IPS-18a (cell line): ENCODE results near the gene TOR1A.

Source experiments
- H3K27ac ChIP-seq: one replicate; pipeline ENCODE4 v1.5.1; 2013; ENCODE audit warnings: low read length
- H3K27me3 ChIP-seq: one replicate; pipeline ENCODE4 v1.6.1; 2013; ENCODE audit warnings: mild to moderate bottlenecking, low read length; ENCODE audit not compliant: control insufficient read depth, insufficient read depth
- H3K36me3 ChIP-seq: one replicate; pipeline ENCODE4 v1.6.1; 2013; ENCODE audit warnings: low read depth, low read length; ENCODE audit not compliant: control insufficient read depth
- H3K4me1 ChIP-seq: one replicate; pipeline ENCODE4 v1.6.1; 2013; ENCODE audit warnings: low read depth, low read length; ENCODE audit not compliant: control insufficient read depth
- H3K4me3 ChIP-seq: one replicate; pipeline ENCODE4 v1.5.1; 2013; ENCODE audit warnings: low read length
- H3K9ac ChIP-seq: one replicate; pipeline ENCODE4 v1.6.1; 2013; ENCODE audit warnings: mild to moderate bottlenecking, low read length, moderate library complexity
- H3K9me3 ChIP-seq: one replicate; pipeline ENCODE4 v1.6.1; 2013; ENCODE audit warnings: low read depth, low read length; ENCODE audit not compliant: control insufficient read depth

Gene TOR1A, protein sequence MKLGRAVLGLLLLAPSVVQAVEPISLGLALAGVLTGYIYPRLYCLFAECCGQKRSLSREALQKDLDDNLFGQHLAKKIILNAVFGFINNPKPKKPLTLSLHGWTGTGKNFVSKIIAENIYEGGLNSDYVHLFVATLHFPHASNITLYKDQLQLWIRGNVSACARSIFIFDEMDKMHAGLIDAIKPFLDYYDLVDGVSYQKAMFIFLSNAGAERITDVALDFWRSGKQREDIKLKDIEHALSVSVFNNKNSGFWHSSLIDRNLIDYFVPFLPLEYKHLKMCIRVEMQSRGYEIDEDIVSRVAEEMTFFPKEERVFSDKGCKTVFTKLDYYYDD

DNA sequence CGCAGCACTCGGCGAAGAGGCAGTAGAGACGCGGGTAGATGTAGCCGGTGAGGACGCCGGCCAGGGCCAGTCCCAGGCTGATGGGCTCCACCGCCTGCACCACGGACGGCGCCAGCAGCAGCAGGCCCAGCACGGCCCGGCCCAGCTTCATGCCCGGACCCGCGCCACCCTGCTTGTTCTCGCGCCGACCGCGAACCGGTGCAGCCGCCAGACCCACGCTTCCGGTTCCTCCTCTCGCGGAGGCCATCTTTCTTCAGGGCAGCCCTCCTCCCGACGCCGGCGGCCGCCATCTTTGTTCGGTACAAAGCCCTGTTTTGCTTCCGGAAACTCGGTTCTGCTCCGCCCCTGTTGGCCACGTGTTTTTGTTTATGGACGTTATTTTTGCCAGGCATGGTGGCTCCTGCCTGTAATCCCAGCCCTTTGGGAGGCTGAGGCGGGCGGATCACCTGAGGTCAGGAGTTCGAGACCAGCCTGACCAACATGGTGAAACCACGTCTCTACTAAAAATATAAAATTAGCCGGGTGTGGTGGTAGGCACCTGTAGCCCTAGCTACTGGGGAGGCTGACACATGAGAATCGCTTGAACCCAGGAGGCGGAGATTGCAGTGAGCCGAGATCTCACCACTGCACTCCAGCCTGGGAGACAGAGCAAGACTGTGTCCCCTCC is at the start of gene TOR1A:
TSS of gene TOR1A (minus strand) at position 202 of the 667 bp plus-strand sequence. CDS start at position 151, 51 bp downstream.
- H3K27ac ChIP-seq: no peak within 1 kb of the TSS
- peak within 1 kb of the TSS; percentile 74 for H3K4me3 ChIP-seq
- H3K27me3 ChIP-seq: no peaks in the 10 kb centered on the region
- no peaks in the 10 kb centered on the region for H3K9me3 ChIP-seq
- no peaks in the 10 kb centered on the region for H3K4me1 ChIP-seq
- peak within 1 kb of the TSS; percentile 62 for H3K9ac ChIP-seq
- H3K36me3 ChIP-seq: peaks cover 39% of the 10 kb centered on the region

DNA sequence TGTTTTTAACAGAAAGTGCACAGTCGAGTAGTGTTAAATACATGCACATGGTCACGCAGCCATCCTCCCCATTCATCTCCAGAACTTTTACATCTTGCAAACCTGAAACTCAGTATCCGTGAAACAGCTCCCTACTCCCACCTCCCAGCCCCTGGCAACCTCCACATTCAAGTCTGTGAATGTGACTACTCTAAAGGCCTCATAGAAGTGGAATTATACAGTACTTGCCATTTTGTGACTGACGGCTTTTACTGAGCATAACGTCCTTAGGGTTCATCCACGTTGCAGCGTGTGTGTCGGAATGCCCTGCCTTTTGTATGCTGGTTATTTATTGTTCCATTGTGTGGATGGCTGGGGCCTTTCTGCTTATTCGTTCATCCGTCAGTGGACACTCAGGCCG is 47.1 kb upstream of the TOR1A start:
- Histone ChIP-seq H3K27ac (no peak overlapping the region), H3K9ac (no peak overlapping the region), H3K4me3 (no peak overlapping the region), H3K4me1 (no peaks in the 10 kb centered on the region), H3K9me3 (no peaks in the 10 kb centered on the region), H3K36me3 (peaks cover 5% of the 10 kb centered on the region), H3K27me3 (no peaks in the 10 kb centered on the region)

DNA sequence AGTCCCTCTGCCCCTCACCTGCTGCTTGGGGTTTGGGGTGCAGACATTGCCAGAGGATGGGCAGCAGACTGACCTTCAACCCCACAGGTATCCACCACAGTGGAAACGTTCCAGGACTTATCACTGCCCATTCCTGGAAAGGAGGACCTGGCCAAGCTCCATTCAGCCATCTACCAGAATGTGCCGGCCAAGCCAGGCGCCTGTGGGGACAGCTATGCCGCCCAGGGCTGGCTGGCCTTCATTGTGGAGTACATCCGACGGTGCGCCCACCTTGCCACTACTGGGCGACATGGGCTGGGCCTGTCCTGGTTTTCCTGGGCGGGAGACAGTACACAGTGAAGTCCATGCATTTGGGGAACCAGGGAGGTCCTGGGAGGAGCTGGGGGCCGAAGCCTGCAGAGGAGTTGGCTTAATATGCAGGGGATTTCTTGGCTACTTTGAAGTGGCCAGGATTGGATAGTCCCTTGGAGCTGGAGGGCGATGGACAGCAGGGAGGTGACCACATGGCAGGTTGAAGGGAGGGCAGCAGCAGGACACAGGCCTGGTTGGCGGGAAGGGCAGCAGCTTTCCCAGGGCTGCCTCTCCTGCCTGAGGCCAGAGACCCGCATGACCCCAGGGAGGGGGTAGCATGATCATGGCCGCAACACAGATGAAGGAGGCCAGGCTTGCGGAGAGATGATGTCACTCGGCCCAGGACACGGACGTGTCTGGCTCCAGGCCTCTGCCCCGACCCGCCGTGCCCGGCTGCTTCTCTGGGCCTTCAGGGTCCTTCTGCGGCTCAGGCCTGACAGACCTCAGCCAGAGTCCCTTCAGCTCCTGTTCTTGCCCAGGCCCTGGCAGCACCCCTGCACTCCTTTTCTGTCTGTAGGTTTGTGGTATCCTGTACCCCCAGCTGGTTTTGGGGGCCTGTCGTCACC is 45.9 kb upstream of the TOR1A start:
- H3K36me3 ChIP-seq: no peaks in the 10 kb centered on the region
- no peak overlapping the region for H3K27ac ChIP-seq
- no peaks in the 10 kb centered on the region for H3K27me3 ChIP-seq
- no peaks in the 10 kb centered on the region for H3K9me3 ChIP-seq
- H3K9ac ChIP-seq: no peak overlapping the region
- H3K4me3 ChIP-seq: no peak overlapping the region
- no peaks in the 10 kb centered on the region for H3K4me1 ChIP-seq

DNA sequence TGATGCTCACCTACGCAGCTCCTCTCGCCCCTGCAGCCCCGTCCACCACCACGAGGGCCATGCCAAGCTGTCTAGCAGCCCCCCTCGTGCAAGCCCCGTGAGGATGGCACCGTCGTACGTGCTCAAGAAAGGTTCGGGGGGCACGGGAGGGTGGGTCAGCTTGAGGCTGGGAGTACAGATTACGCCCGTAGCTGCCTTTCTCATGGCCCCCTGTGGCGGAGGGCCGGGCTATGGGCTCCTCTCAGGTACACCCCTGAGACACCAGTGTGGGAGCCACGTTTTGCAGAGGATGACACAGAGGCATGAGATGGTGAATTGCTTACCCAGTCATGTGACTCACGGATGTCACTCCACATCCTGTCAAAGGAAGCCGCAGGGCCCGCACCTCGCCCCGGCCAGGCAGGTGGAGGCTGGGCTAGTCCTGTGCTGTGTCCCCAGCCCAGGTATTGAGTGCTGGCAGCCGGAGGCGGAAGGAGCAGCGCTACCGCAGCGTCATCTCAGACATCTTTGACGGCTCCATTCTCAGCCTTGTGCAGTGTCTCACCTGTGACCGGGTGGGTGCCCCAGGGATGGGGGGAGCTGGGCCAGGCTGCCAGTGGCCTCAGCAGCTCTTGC is 45.0 kb upstream of the TOR1A start:
- no peak overlapping the region for H3K9ac ChIP-seq
- no peaks in the 10 kb centered on the region for H3K9me3 ChIP-seq
- no peak overlapping the region for H3K4me3 ChIP-seq
- H3K27me3 ChIP-seq: no peaks in the 10 kb centered on the region
- no peaks in the 10 kb centered on the region for H3K4me1 ChIP-seq
- no peak overlapping the region for H3K27ac ChIP-seq
- H3K36me3 ChIP-seq: no peaks in the 10 kb centered on the region

DNA sequence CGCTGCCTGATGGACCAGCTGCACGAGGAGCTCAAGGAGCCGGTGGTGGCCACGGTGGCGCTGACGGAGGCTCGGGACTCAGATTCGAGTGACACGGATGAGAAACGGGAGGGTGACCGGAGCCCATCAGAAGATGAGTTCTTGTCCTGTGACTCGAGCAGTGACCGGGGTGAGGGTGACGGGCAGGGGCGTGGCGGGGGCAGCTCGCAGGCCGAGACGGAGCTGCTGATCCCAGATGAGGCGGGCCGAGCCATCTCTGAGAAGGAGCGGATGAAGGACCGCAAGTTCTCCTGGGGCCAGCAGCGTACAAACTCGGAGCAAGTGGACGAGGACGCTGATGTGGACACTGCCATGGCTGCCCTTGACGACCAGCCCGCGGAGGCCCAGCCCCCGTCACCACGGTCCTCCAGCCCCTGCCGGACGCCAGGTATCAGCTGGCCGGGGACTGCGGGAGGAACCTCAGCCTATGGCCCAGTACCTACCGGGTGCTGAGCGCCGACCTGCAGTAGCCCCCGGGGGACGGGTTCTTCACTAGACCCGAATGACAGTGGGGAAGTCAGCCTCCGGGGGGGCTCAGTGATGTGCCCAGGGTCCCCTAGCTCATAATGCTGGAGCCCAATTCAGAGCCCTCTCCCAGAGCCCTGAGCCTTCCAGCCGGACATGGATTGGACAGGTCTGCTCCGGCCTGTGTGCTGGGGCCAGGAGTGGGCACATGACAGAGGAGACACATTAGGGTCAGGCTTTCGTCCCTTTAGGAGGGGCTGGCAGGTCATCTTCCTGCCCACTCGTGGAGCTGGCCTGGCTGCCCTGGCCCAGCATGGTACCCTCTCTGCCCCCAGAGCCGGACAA is 44.3 kb upstream of the TOR1A start:
- no peaks in the 10 kb centered on the region for H3K4me1 ChIP-seq

DNA sequence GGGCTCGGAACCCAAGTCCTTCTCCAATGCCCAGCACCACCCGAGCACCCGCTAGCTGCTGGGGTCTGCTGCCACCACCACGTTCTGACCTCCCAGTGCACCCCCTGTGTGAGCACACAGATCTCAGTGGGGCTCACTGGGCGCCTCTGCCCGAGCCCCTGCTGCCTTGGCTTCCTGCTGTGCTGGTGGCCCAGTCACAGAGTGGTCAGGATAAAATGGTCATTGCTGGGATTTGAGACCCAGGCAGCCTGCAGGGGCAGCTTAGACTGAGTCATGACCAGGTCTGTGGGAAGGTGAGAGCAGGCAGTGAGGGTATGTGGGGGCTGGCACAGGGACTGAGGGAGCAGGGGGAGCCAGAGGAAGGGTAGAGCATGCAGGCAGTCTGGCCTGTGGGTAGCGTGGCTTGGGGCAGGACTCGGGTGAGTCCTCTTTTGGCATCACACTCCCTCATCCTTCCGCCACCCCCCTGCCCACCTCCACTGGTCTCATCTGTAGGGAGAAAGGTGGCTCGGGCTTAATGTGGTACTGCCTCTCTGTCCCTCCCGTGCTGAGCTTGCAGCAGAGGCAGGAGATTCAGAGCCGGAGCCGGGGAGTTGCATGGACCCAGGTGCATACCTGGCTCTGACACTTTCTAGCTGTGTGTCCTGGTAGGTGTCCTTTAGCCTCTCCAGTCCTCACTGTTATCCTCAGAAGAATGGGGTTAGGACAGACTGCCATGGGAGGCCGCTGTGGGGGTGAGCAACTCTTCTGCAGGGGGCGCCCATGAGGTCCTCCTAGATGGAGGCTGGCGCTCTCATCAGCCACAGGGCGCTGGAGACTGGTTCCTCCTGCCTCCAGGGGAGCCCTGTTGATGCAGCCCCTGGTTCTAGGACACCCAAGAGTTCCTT is 43.4 kb upstream of the TOR1A start:
- Histone ChIP-seq H3K4me1 (no peaks in the 10 kb centered on the region), H3K27ac (no peak overlapping the region), H3K9ac (no peak overlapping the region), H3K9me3 (no peaks in the 10 kb centered on the region), H3K36me3 (no peaks in the 10 kb centered on the region), H3K4me3 (no peak overlapping the region), H3K27me3 (no peaks in the 10 kb centered on the region)

More for the DNA sequence above, 44.3 kb upstream of the TOR1A start:
- Histone ChIP-seq H3K9me3 (no peaks in the 10 kb centered on the region), H3K27ac (no peak overlapping the region), H3K27me3 (no peaks in the 10 kb centered on the region), H3K9ac (no peak overlapping the region), H3K4me3 (no peak overlapping the region), H3K36me3 (no peaks in the 10 kb centered on the region)

DNA sequence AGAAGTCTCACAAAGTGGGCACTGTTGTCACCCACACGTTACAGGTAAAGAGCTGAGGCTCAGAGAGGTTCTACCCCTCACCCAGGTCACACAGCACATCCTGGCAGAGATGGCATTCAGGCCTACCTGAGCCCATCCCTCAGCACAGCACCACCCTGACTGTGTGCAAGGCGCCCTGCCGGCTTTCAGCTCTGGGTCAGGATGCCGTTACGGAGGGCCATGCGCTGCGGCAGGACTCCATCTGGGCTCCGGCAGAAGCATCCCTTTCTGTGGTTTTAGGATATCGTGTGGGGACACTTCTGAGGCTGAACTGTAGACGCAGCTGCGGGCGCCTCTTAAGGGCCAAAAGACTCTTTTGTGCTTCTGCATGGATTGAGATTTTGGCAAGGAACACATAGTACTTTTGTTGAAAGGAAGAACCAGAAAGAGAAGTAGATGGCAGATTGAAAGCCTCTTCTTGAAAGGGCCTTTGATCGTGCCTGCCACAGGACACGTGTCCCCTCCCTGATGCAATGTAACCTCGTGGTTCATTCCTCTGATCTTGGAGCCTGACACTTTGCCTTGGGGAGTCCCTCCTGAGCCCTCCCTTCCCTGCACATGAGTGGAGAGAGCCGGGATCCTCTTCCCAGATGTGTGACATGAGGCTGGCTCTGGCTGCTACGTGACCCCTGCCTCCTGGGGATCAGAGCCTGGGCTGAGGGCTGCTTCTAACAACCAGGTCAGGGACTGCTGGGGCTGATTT is 42.6 kb upstream of the TOR1A start:
- Histone ChIP-seq H3K4me3 (no peak overlapping the region), H3K27ac (no peak overlapping the region), H3K9me3 (no peaks in the 10 kb centered on the region), H3K36me3 (no peaks in the 10 kb centered on the region), H3K4me1 (no peaks in the 10 kb centered on the region), H3K27me3 (no peaks in the 10 kb centered on the region), H3K9ac (no peak overlapping the region)

DNA sequence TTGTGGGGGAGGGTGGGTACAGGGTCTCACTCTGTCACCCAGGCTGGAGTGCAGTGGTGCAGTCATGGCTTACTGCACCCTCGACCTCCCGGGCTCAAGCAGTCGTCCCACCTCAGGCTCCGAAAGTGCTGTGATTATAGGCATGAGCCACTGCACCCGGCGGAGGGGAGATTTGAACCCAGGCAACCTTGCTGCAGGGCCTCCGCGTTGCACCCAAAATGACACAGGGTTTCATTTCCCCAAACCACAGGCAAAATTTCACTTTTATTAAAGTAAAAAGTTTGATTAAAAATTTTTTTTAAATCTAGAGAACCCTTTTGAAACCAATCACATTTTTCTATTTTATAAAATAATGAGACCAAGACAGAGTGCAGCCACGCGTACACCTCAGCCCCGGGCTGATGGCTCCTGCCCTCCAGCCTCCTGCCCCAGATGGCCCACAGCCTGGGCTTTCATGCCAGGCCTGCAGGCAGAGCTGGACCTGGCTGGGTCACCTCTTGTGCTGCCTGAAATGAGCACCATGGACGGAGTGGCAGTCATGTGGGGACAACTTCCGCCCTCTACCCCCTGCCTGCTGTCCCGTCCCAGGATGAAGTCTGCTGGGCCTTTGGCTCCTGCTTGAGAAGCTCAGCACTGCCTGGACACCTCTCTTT is 41.9 kb upstream of the TOR1A start:
- Histone ChIP-seq H3K4me1 (no peaks in the 10 kb centered on the region), H3K36me3 (no peaks in the 10 kb centered on the region), H3K27ac (no peak overlapping the region), H3K27me3 (no peaks in the 10 kb centered on the region), H3K9me3 (no peaks in the 10 kb centered on the region), H3K4me3 (no peak overlapping the region), H3K9ac (no peak overlapping the region)

DNA sequence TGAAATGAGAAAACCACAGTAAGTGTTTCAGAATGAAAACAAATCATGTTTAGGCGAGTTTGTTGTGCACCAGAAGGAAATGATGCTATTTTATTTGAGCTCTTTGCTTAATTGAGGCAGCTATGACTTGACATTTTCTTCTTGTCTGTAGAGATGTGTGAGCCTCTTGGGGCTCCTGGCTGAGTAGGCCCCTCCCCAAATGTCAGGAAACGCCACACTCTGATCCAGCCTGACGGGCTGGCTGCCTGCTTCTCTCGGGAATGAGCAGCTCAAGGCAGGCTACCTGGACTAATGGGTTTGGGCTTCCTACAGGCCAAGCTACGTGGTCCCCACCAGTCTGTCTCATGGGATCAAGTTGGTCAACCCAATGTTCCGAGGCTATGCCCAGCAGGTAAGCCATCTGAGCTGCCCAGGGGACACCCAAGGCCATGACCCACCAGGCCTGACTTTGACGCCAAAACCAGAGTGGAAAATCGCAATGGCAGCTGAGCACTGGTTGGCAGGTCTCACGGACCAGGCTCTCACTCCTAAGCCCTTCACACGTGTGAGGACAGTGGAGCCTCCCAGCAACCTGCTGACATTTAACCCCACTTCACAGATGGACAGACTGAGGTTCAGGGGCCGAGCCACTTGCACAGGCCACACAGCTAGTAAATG is 41.2 kb upstream of the TOR1A start:
- Histone ChIP-seq H3K4me3 (no peak overlapping the region), H3K4me1 (no peaks in the 10 kb centered on the region), H3K27me3 (no peaks in the 10 kb centered on the region), H3K36me3 (no peaks in the 10 kb centered on the region), H3K9ac (no peak overlapping the region), H3K27ac (no peak overlapping the region), H3K9me3 (no peaks in the 10 kb centered on the region)
